GM12878 (cell line): ENCODE measurements around the gene OSCP1. TPM values are rescaled to one million over a fixed set of nuclear protein-coding genes. Genes with fewer than 3 reads are reported as not detected.

Source experiments
- ATAC-seq: fragments of 200-7000 bp; cut with Tn5 transposase; 3 replicates; pipeline ENCODE4 v1.9.1; 2020; ENCODE audit warnings: mild to moderate bottlenecking, moderate library complexity
- BruUV-seq: library from RNA; stranded (reverse); fragments of 400-500 nt; replicated peaks from 2 replicates; lab custom pipeline; 2021; lab: Mats Ljungman, UMichigan
- CTCF ChIA-PET: fragments of 300-600 bp; sonication (Branson Sonifier 250); formaldehyde crosslinking; extraction: SDS; loops from one replicate; lab custom pipeline; 2021; ENCODE audit warnings: inconsistent platforms; lab: Yijun Ruan, JAX
- POLR2A ChIA-PET: fragments of 350-600 bp; formaldehyde crosslinking; extraction: SDS; loops from one replicate; lab custom pipeline; 2021; ENCODE audit warnings: inconsistent platforms; lab: Charles Lee
- RAD21 ChIA-PET: fragments of 300-600 bp; sonication (Branson Sonifier 250); formaldehyde crosslinking; loops from one replicate; lab custom pipeline; 2023; ENCODE audit warnings: antibody characterized with exemption; ENCODE audit not compliant: unreplicated experiment; lab: Charles Lee
- SMC1A ChIA-PET: fragments of 300-600 bp; sonication (Branson Sonifier 250); formaldehyde crosslinking; loops from one replicate; lab custom pipeline; 2023; ENCODE audit not compliant: unreplicated experiment, uncharacterized antibody; lab: Charles Lee
- DNase-seq: peaks from one replicate; pipeline ENCODE4 v3.0.0-alpha.2; 2011; ENCODE audit warnings: low read depth, low spot score
- FAIRE-seq: peaks from 3 replicates; lab custom pipeline; 2011; peaks lifted over from hg19 to GRCh38; lab: Jason Lieb, UNC
- H2AFZ ChIP-seq: 2 replicates; pipeline ENCODE4 v1.6.0; 2011; ENCODE audit warnings: low read depth, low read length, control low read depth; ENCODE audit not compliant: control insufficient read depth
- H3K27ac ChIP-seq: 2 replicates; pipeline ENCODE4 v1.5.1; 2011; ENCODE audit warnings: control low read depth; ENCODE audit not compliant: control insufficient read depth, insufficient read depth
- H3K27me3 ChIP-seq, 2 experiments: replicated peaks in 1 of 2; 2 replicates each; pipeline versions ENCODE4 v1.6.0 to v1.6.1; 2011; ENCODE audit warnings: low read length in 1 of 2; ENCODE audit not compliant: control insufficient read depth in 2 of 2, insufficient read depth in 2 of 2
- H3K36me3 ChIP-seq, 2 experiments: 2 replicates each; pipeline ENCODE4 v1.5.1; 2011; ENCODE audit warnings: low read length in 1 of 2; ENCODE audit not compliant: control insufficient read depth in 2 of 2, insufficient read depth in 2 of 2
- H3K4me1 ChIP-seq: 2 replicates; pipeline ENCODE4 v1.6.1; 2011; ENCODE audit warnings: mild to moderate bottlenecking, low read length, moderate library complexity, mixed read lengths; ENCODE audit not compliant: control insufficient read depth, insufficient read depth
- H3K4me2 ChIP-seq: 2 replicates; pipeline ENCODE4 v1.6.0; 2011; ENCODE audit warnings: control low read depth; ENCODE audit not compliant: control insufficient read depth, insufficient read depth
- H3K4me3 ChIP-seq: fragments of 200-600 bp; sonication (generic); 2 replicates; pipeline ENCODE4 v1.5.1; 2016
- H3K79me2 ChIP-seq: 2 replicates; pipeline ENCODE4 v1.6.0; 2011; ENCODE audit warnings: low read length; ENCODE audit not compliant: control insufficient read depth, insufficient read depth
- H3K9ac ChIP-seq: 2 replicates; pipeline ENCODE4 v1.8.0; 2011; ENCODE audit warnings: low read length, control low read depth, mixed read lengths; ENCODE audit not compliant: control insufficient read depth, insufficient read depth
- H3K9me3 ChIP-seq: replicated peaks from 3 replicates; pipeline ENCODE4 v1.5.1; 2011; ENCODE audit warnings: mild to moderate bottlenecking, low read length; ENCODE audit not compliant: control insufficient read depth, insufficient read depth
- H4K20me1 ChIP-seq: 2 replicates; pipeline ENCODE4 v1.6.0; 2011; ENCODE audit not compliant: control insufficient read depth, insufficient read depth
- CBX5 ChIP-seq: sonication (generic); IDR thresholded peaks from 2 replicates; pipeline ENCODE4 v1.6.1; 2016; ENCODE audit warnings: low read depth, moderate library complexity, mild to moderate bottlenecking, inconsistent platforms
- EED ChIP-seq: sonication (generic); IDR thresholded peaks from 2 replicates; pipeline ENCODE4 v1.6.1; 2016; ENCODE audit warnings: antibody characterized with exemption, low read depth
- EZH2 ChIP-seq: IDR thresholded peaks from 2 replicates; pipeline ENCODE4 v1.6.1; 2012; ENCODE audit warnings: low read depth, mild to moderate bottlenecking, control low read depth, inconsistent platforms, low read length, borderline replicate concordance; ENCODE audit not compliant: control insufficient read depth
- HDAC2 ChIP-seq: fragments of 200-600 bp; sonication (generic); IDR thresholded peaks from 2 replicates; pipeline ENCODE4 v1.6.1; 2017
- LARP7 ChIP-seq: fragments of 450-650 bp; IDR thresholded peaks from 2 replicates; pipeline ENCODE4 v1.6.1; 2017; ENCODE audit warnings: mild to moderate bottlenecking
- NKRF ChIP-seq: fragments of 450-650 bp; conservative IDR thresholded peaks from 2 replicates; pipeline ENCODE4 v1.6.1; 2017; ENCODE audit warnings: mild to moderate bottlenecking, moderate library complexity
- PAX8 ChIP-seq: fragments of 450-650 bp; IDR thresholded peaks from 2 replicates; pipeline ENCODE4 v1.6.1; 2017; ENCODE audit warnings: mild to moderate bottlenecking, moderate library complexity
- PBX3 ChIP-seq: IDR thresholded peaks from 2 replicates; pipeline ENCODE4 v1.6.1; 2011; ENCODE audit warnings: mild to moderate bottlenecking, low read depth, low read length, moderate library complexity; ENCODE audit not compliant: insufficient replicate concordance
- POLR2A ChIP-seq: IDR thresholded peaks from 2 replicates; pipeline ENCODE4 v1.6.1; 2011; ENCODE audit warnings: low read depth, mild to moderate bottlenecking, low read length
- RAD21 ChIP-seq: IDR thresholded peaks from 2 replicates; pipeline ENCODE4 v1.6.1; 2011; ENCODE audit warnings: mild to moderate bottlenecking, low read depth, low read length, moderate library complexity; ENCODE audit not compliant: insufficient read depth
- RUNX3 ChIP-seq: IDR thresholded peaks from 2 replicates; pipeline ENCODE4 v1.6.1; 2012; ENCODE audit warnings: low read length, inconsistent platforms
- SMARCA5 ChIP-seq: fragments of 450-650 bp; IDR thresholded peaks from 2 replicates; pipeline ENCODE4 v1.6.1; 2017; ENCODE audit warnings: mild to moderate bottlenecking
- SUPT20H ChIP-seq: IDR thresholded peaks from 2 replicates; pipeline ENCODE4 v1.6.1; 2011; ENCODE audit warnings: low read depth, mild to moderate bottlenecking, low read length, moderate library complexity, borderline replicate concordance; ENCODE audit not compliant: control insufficient read depth
- TCF12 ChIP-seq: IDR thresholded peaks from 2 replicates; pipeline ENCODE4 v1.6.1; 2011; ENCODE audit warnings: low read depth, mild to moderate bottlenecking, low read length
- YBX1 ChIP-seq: fragments of 450-650 bp; IDR thresholded peaks from 2 replicates; pipeline ENCODE4 v1.6.1; 2016; ENCODE audit warnings: antibody characterized with exemption
- WGBS: methylation state at CpG from one replicate; pipeline ENCODE4 v1.1.6; 2016; ENCODE audit warnings: low lambda C conversion rate; ENCODE audit not compliant: insufficient replicate concordance, insufficient coverage; ENCODE audit errors: missing lambda C conversion rate; 5-methylcytosine and 5-hydroxymethylcytosine counted together
- in situ Hi-C: fragments of 300-500 bp; cut with MboI; formaldehyde crosslinking; loops from 9 replicates; pipeline ENCODE4 v1.14.3; 2018; ENCODE audit warnings: mixed read lengths
- intact Hi-C: fragments of 100-400 bp; cut with micrococcal nuclease; formaldehyde crosslinking; loops from one replicate; pipeline ENCODE4 v1.14.2; 2022; ENCODE audit not compliant: unreplicated experiment
- polyA plus RNA-seq, 11 experiments: library from polyadenylated mRNA; depleted of rRNA in 4 of 11; unstranded in 6 of 11; stranded (reverse) in 5 of 11; fragments of >200 nt; fragmentation: Nextera tagmentation in 4 of 11; fragmentation: Illumina TruSeq in 1 of 11; extraction: Ambion mirVana in 4 of 11; extraction: Trizol in 1 of 11; gene quantifications; 1 replicate in 1 of 11; 2 replicates in 10 of 11; pipeline versions ENCODE4 v1.2.1 to v1.2.3, GENCODE V29; 2011 to 2016; ENCODE audit warnings: inconsistent platforms in 2 of 11, missing spikeins in 2 of 11, low read depth in 1 of 11
- total RNA-seq, 4 experiments: library from RNA; depleted of rRNA in 3 of 4; stranded (reverse); fragments of >200 nt in 3 of 4; fragmentation: Illumina TruSeq in 1 of 4; extraction: Trizol in 1 of 4; gene quantifications; 2 replicates each; pipeline versions ENCODE4 v1.2.1 to v1.2.3, GENCODE V29; 2013 to 2021

OSCP1 gene
- total and polyA plus RNA-seq, 10 of the 15 experiments (the other 5 are each of a cell fraction or from before 2014, with no cell fraction given) = 1.8 to 5.9 (median 3.0) TPM

- H4K20me1 ChIP-seq = no peaks in the 10 kb centered on the region
- H3K4me2 ChIP-seq = no peak overlapping the region
- ATAC-seq = no peak
- no peak overlapping the region; the same call in 1 of the 2 replicates for H3K4me3 ChIP-seq
- ChIA-PET CTCF (no interaction called here), SMC1A (no interaction called here), RAD21 (no interaction called here), POLR2A (no interaction called here)
- H3K27ac ChIP-seq = no peak overlapping the region
- 58% methylated on average over 4 of the region's 4 CpGs for WGBS
- H3K79me2 ChIP-seq = peaks cover 17% of the 10 kb centered on the region
- in situ Hi-C loops (no loop called here), intact Hi-C loops (no loop called here)
- no peak overlapping the region for H3K9ac ChIP-seq
- BruUV-seq = no TSS peak
- FAIRE-seq = no peak
- no peaks in the 10 kb centered on the region for H3K4me1 ChIP-seq
- no peak for DNase-seq
- peaks cover 2 to 6% of the 10 kb centered on the region in 2 experiments for H3K36me3 ChIP-seq
- TF ChIP-seq EED = no peak
- TF ChIP-seq RUNX3 = no peak
- no peak for TF ChIP-seq SUPT20H
- TF ChIP-seq LARP7 = no peak
- TF ChIP-seq YBX1 = no peak
- TF ChIP-seq POLR2A = no peak
- TF ChIP-seq RAD21 = no peak
- no peak for TF ChIP-seq TCF12
- no peak for TF ChIP-seq SMARCA5
- no peak for TF ChIP-seq PAX8
- TF ChIP-seq EZH2 = no peak
- TF ChIP-seq CBX5 = no peak
- TF ChIP-seq HDAC2 = no peak
- no peak for TF ChIP-seq NKRF
- no peak for TF ChIP-seq PBX3
- H3K9me3 ChIP-seq = no peaks in the 10 kb centered on the region
- no peak overlapping the region for H2AFZ ChIP-seq
- no peaks in the 10 kb centered on the region for H3K27me3 ChIP-seq
These were observed 15.6 kb upstream of the OSCP1 start for GRCh38 chr1:36465731-36466369.
